ENCODE measurements around the gene TNXB. TPM values are rescaled to one million over a fixed set of nuclear protein-coding genes. Genes with fewer than 3 reads are reported as not detected.

Gene TNXB
- total and polyA plus RNA-seq, 9 of the 15 experiments (the other 6 are each of a cell fraction or from before 2014, with no cell fraction given), result 0.14 to 28.1 (median 12.4) TPM

DNA sequence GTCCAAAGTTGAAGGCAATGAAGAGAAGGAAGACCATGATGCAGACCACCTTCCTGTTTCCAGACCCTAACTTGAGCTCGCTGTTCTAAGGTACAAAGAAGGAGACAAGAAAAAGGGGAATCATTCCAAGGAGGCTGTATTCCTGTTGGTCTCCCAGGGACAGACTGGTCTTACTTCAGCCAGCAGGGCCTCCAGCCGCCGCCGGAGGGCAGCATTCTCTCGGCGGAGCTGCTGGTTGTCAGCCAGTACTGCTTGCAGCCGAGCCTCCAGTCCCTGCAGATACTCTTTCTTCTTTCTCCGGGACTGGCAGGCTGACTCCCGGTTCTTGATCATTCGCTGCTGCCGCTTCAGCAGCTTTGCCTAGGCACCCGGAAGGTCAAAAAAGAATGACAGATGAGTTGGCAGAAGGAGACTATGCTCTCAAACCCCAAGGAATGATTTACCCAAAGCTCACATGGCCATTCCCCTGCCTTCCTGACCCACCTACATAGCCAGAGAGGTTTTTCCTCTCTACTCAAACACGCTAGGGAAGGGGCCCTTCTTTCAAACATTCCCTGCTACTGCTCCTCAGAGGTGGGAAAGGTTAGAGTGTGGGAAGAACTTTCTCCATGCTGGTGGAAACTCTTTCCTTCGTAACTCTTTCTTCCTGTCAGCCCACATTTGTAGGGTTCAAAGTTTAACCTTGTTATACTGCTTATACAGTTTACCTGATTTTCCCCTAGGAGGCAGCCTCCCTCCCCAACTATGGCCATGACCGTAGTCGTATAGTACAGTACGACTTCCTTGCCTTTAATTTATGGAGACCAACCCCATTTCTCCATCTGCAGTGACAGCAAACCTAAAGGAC lies 9.9 kb upstream of the TNXB start (continued):
- TF ChIP-seq MGA (IDR thresholded peaks at IDR 0.05), result no peak
- TF ChIP-seq ATF7 (IDR thresholded peaks at IDR 0.05), result peak; percentile 41; the same call in 1 of the 2 replicates
- TF ChIP-seq CC2D1A (IDR thresholded peaks at IDR 0.05), result peak; percentile 78
- TF ChIP-seq XRCC3 (IDR thresholded peaks at IDR 0.05), result no peak
- no peak for TF ChIP-seq TFAM (CRISPR knock-in tag; conservative IDR thresholded peaks at IDR 0.05)
- peak; percentile 8 for TF ChIP-seq ZFP36 (IDR thresholded peaks at IDR 0.05; ENCODE audit: low read depth, low read length, partially characterized antibody)
- TF ChIP-seq, protein P1, sequence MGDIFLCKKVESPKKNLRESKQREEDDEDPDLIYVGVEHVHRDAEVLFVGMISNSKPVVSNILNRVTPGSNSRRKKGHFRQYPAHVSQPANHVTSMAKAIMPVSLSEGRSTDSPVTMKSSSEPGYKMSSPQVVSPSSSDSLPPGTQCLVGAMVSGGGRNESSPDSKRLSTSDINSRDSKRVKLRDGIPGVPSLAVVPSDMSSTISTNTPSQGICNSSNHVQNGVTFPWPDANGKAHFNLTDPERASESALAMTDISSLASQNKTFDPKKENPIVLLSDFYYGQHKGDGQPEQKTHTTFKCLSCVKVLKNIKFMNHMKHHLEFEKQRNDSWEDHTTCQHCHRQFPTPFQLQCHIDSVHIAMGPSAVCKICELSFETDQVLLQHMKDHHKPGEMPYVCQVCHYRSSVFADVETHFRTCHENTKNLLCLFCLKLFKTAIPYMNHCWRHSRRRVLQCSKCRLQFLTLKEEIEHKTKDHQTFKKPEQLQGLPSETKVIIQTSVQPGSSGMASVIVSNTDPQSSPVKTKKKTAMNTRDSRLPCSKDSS (IDR thresholded peaks at IDR 0.05; ENCODE audit: low read depth, partially characterized antibody), result no peak
- 0 out of 2 replicates have a peak, but pooled peaks have one; percentile 12 for TF ChIP-seq ZNF830 (CRISPR knock-in tag; IDR thresholded peaks at IDR 0.05)
- peak; percentile 43; the same call in 1 of the 2 replicates for TF ChIP-seq FOSL1 (tag; conservative IDR thresholded peaks at IDR 0.05)
- TF ChIP-seq ZNF445 (CRISPR knock-in tag; IDR thresholded peaks at IDR 0.05; ENCODE audit: low read depth), result no peak
- peak; percentile 73 for TF ChIP-seq SP1 (CRISPR knock-in tag; IDR thresholded peaks at IDR 0.05)
- peak; percentile 43; the same call in 1 of the 2 replicates for TF ChIP-seq SMAD4 (CRISPR knock-in tag; conservative IDR thresholded peaks at IDR 0.05)
- TF ChIP-seq BMI1 (IDR thresholded peaks at IDR 0.05; ENCODE audit: low read length), result no peak

Data from K562 (cell line).